NCI-H1930 (cell line): ENCODE measurements around the gene ACSM4.

ENCODE experiments used
- DNase-seq, 2 experiments: peaks; one replicate each; lab custom pipeline; 2025; lab: John Stamatoyannopoulos, UW

Gene ACSM4

DNA sequence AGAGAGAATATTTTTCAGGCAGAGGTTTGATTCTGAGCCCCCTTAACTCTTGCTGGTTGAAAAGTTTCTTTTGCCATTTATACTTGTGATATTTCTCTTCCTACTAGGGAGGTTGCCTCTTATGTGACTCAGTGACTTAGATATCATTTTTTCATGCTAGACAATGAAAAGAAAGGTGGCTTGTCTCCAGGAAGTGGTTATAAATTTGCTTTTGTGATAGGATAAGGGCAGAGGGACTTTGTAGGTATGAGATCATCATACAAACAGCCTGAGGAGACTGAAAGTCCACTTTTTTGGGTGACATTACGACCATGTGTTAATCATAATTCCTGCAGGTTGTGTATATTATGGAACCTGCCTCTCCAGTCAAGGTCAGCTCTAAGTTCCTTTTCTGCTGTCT lies 35.8 kb downstream of the ACSM4 start:
- DNase-seq, result no peak

DNA sequence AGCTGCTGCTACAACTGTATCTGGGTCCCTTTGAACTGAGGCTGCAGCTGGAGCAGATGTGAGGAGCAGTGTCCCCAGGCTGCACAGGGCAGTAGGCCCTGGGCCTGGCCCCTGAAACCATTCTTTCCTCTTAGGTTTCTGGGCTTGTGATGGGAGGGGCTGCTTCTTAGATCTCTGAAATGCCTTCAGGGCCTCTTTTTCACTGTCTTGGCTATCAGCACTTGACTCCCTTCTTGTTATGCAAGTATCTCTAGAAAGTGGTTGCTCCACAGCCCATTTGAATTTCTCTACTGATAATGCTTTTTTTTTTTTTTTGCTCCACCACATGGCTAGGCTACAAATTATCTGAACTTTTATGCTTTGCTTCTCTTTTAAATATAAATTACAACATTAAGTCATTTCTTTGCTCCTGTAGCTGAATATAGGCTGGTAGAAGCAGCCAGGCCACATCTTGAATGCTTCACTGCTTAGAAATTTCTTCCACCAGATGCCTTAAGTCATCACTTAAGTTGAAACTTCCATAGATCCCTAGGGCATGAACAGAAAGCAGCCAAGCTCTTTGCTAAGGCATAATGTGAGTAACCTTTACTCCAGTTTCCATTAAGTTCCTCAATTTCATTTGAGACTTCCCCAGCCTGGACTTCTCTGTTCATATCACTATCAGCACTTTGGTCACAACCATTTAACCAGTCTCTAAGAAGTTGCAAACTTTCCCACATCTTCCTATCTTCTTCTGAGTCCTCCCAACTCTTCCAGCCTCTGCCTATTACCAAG lies 41.1 kb downstream of the ACSM4 start:
- no peak for DNase-seq

DNA sequence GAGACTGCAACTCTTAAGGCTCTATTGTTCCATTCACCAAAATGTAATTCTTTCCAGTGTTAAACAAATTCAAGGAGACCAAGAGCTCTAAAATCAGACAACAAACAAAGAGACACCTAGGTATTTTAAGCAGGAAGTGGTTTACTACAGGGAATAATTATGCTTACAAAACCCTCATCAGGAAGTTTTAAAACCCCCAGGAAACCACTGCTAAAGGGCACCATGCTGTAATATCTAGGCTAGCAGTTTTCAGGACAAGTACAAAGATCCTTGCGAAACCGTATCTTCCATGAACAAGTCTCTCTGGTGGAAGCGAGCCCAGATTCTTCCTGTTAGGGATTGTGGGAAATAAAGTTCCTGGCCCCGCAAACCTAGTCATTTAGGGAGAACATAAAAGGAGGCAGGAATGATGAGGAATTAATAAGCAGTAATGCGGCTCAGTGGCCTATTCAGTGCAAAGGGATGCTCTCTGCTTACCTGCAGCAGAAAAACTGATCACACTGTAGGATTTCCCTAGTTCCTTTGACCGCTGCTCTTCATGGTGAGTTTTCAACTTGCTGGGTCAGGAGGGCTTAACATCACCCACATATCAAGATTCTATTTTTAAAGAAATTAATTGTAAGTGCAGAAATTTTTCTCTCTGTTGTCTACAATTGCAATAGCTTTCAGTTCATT lies 42.8 kb downstream of the ACSM4 start:
- no peak for DNase-seq

DNA sequence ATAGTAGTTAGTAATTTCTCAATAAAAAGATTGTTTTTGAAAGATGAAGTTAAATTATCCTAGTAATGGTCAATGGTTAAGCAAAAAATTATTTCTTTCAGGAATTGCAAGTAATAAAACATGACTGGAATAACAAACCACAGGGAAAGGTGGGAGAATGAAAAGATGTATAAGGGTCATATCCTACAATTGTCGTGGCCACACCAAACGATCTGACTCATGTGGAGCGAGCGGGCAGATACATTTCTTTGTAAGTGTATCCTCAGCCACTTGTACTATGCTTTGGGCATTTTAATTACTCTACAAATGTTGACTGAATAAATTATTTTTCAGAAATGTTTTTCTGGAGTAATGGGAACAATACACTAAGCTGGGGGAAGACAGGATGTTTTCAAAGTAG lies 45.5 kb downstream of the ACSM4 start:
- no peak for DNase-seq

DNA sequence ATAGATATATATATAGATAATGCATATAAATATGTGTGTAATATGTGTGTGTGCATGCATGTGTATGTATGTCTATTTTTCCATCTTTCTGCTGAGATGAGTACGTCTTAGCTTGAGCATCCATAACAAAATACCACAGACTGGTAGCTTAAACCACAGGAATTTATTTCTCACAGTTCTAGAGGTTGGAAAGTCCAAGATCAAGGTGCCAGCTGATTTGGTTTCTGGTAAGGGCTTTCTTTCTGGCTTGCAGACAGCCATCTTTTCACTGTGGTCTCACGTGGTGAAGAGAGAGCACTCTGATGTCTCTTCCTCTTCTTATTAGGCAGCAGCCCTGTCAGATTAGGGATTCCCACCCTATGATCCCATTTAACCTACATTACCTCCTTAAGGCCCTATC lies 47.3 kb downstream of the ACSM4 start:
- no peak for DNase-seq

GRCh38 chr12:7352661-7353060 lies 48.8 kb downstream of the ACSM4 start:
- no peak for DNase-seq

- no peak for DNase-seq
These were observed 50.7 kb downstream of the ACSM4 start for GRCh38 chr12:7354529-7354928.

GRCh38 chr12:7361265-7361664 lies 57.4 kb downstream of the ACSM4 start:
- DNase-seq, result no peak

- DNase-seq, result no peak
These were observed 58.9 kb downstream of the ACSM4 start for GRCh38 chr12:7362734-7363133.

GRCh38 chr12:7369274-7369729 lies 65.4 kb downstream of the ACSM4 start:
- no peak for DNase-seq

DNA sequence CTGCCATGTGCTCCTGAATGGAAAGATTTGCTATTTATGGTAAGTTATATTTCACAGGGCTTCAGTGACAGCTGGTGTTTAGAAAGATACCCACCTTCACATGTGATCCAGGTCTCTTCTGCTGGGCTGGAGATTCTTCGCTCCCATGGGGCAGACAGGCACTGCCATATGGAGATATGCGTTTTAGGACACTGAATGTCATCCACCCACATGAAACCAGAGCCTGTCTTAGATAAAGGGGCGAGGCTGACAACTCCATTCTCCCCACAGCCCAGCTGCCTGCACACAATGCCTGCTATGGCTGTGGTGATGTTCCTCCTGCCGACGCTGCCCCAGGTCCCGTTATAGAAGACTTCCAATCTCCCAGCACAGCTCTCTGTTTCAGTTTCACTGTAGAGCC lies 69.4 kb downstream of the ACSM4 start:
- DNase-seq, result no peak

DNA sequence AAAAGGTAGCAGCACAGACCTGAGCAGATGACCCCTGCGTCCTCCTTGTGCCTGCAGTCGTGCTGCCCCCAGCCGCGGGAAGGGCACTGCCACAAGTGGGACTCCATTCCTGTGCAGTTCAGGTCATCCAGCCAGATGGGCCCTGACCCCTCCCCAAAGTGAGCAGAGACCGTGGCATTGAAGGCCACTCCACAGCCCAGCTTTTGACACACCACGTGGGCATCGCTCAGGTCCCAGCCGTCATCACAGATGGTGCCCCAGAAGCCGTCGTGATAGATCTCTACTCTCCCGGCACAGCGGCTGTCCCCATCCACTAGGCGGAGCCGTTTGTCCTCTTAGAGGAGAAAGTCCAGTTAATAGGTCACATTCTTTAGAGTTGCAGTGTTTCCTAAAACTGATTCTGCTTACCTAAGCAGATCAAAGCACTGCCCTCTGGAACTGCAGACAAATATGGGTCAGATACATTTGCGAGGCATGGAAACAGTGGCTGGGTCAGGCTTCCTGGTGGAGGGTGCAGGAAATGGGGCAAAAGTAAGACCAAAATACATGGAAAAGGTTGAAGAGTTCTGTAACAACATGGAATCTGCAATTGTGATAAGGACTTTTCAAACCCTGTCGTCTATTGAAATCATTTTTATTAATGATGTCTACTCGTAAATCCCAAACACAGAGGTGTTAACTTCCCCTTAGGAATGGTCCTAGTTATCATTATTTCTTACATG lies 70.7 kb downstream of the ACSM4 start:
- peak; percentile 21 to 52 for DNase-seq

DNA sequence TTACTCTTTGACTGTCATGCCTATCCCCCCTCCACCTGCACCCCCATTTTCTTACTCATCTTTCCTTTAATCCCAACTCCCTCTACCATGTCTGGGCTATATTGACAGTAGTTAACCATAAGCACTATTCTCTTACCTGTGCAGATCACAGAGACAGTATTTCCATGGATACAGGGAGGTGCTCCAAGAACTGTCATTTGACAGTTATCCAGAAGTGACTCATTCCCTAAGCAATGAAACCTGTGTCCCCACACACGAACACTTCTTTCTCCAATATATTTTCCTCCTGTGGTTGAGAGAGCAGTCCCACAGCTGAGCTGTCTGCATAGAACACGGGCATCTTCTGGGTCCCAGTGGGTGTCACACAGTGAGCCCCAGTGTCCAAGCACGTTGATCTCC lies 71.3 kb downstream of the ACSM4 start:
- no peak for DNase-seq

GRCh38 chr12:7376196-7376595 lies 72.3 kb downstream of the ACSM4 start:
- DNase-seq, result no peak
